ENCODE results near the gene HOXA3.

HOXA3 gene

DNA sequence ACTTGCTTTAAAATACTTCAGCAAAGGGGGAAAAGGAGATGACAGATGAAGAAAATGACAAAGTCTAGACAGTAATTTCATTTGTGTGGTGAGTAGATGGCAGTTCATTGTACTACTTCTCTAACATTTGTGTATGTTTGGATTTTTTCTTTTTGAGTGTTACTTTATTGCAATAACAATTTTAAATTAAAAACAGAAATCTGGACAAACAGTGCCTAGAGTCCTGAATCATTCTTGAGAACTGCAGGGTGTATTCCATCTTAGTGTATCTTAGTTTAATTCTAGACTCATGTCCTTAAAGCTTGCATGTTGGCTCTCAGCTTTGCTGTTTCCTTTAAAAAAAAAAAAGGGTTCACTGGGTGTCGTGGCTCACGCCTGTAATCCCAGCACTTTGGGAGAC lies 87.7 kb downstream of the HOXA3 start:
- no CpG with 5 or more reads among the region's 2 CpGs for WGBS (ENCODE audit: insufficient coverage, insufficient read length)
- Histone ChIP-seq H3K4me3 (ENCODE audit: low read length) (no peak overlapping the region), H3K36me3 (ENCODE audit: control insufficient read depth, insufficient read depth, low read length) (no peaks in the 10 kb centered on the region), H3K27ac (ENCODE audit: low read length) (no peak overlapping the region), H3K9me3 (ENCODE audit: control insufficient read depth, insufficient read depth, low read length) (no peaks in the 10 kb centered on the region), H3K4me1 (ENCODE audit: control insufficient read depth, insufficient read depth, low read length) (no peaks in the 10 kb centered on the region), H3K27me3 (ENCODE audit: control insufficient read depth, insufficient read depth, low read length) (no peaks in the 10 kb centered on the region)
- no peak for DNase-seq (ENCODE audit: low read depth, low spot score)

DNA sequence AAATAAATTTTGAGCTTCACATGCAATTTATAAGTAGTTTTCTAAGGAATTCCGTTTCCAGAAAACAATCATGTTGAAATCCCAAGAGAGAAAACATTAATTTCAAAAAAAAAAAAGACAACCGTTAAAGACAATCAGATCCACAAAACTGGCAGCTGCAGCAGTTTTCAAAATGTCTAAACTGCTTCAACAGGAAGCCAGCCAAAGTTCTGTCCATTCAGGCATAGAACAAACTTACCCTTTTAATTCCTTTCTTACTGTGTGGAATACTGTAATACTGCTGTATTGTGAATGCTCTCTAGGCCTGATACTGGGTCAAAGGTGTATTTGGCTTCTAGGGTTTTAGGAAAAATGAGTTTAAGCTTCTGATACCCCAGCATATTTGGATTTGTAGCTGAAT lies 88.2 kb downstream of the HOXA3 start:
- WGBS (ENCODE audit: insufficient coverage, insufficient read length): no CpG with 5 or more reads among the region's 2 CpGs
- Histone ChIP-seq H3K36me3 (ENCODE audit: control insufficient read depth, insufficient read depth, low read length) (no peaks in the 10 kb centered on the region), H3K4me1 (ENCODE audit: control insufficient read depth, insufficient read depth, low read length) (no peaks in the 10 kb centered on the region), H3K27me3 (ENCODE audit: control insufficient read depth, insufficient read depth, low read length) (no peaks in the 10 kb centered on the region), H3K27ac (ENCODE audit: low read length) (no peak overlapping the region), H3K9me3 (ENCODE audit: control insufficient read depth, insufficient read depth, low read length) (no peaks in the 10 kb centered on the region), H3K4me3 (ENCODE audit: low read length) (no peak overlapping the region)
- no peak for DNase-seq (ENCODE audit: low read depth, low spot score)

DNA sequence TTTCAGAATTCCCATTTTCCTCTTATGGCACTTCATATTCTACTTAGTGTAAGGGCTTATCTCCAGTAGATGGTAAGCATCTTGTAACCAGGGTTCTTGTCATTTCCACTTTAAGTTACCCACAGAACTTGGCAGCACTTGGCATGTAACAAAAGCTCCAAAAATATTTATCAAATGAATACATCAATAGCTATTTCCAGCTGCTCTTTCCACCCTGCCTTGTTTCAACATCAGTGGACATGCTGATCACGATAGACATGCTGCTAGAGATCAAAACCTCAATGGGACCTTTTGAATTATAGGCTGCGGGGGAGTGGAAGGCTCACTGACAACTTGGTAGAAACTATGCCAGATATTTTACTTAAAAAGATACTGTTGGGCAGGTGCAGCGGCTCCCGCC lies 89.4 kb downstream of the HOXA3 start:
- H3K36me3 ChIP-seq (ENCODE audit: control insufficient read depth, insufficient read depth, low read length): no peaks in the 10 kb centered on the region
- H3K4me1 ChIP-seq (ENCODE audit: control insufficient read depth, insufficient read depth, low read length): no peaks in the 10 kb centered on the region
- H3K4me3 ChIP-seq (ENCODE audit: low read length): no peak overlapping the region
- no CpG with 5 or more reads among the region's 4 CpGs for WGBS (ENCODE audit: insufficient coverage, insufficient read length)
- H3K9me3 ChIP-seq (ENCODE audit: control insufficient read depth, insufficient read depth, low read length): no peaks in the 10 kb centered on the region
- no peaks in the 10 kb centered on the region for H3K27me3 ChIP-seq (ENCODE audit: control insufficient read depth, insufficient read depth, low read length)
- DNase-seq (ENCODE audit: low read depth, low spot score): no peak
- H3K27ac ChIP-seq (ENCODE audit: low read length): no peak overlapping the region

Data from iPS DF 6.9 (cell line).